ENCODE measurements around the gene USP13. TPM values are rescaled to one million over a fixed set of nuclear protein-coding genes. Genes with fewer than 3 reads are reported as not detected.

The USP13 gene
- total RNA-seq, 1 experiment from 2014 or later, result 14.8 TPM

GRCh38 chr3:179738998-179739397 is 86.2 kb downstream of the USP13 start:
- Histone ChIP-seq H3K9me2 (replicated peaks; ENCODE audit: low read length) (no peaks in the 10 kb centered on the region), H3K9me3 (ENCODE audit: low read length) (no peaks in the 10 kb centered on the region), H3K79me2 (ENCODE audit: low read length) (no peaks in the 10 kb centered on the region), H4K20me1 (ENCODE audit: low read length) (no peaks in the 10 kb centered on the region), H3K4me1 (ENCODE audit: insufficient read depth, low read length) (peaks cover 13% of the 10 kb centered on the region), H3K27me3 (ENCODE audit: low read length) (no peaks in the 10 kb centered on the region), H3K36me3 (ENCODE audit: low read depth, low read length) (peaks cover 4% of the 10 kb centered on the region; the same call in 1 of the 2 replicates), H3K4me2 (ENCODE audit: low read length) (no peak overlapping the region), H3F3A (ENCODE audit: low read length, unreplicated experiment) (no peaks in the 10 kb centered on the region), H3K9ac (ENCODE audit: low read length) (no peak overlapping the region), H3K4me3 (ENCODE audit: low read length) (no peak overlapping the region), H3K27ac (ENCODE audit: low read length) (no peak overlapping the region), H2AFZ (ENCODE audit: low read length) (no peak overlapping the region)
- no peak for TF ChIP-seq EZH2phosphoT487 (IDR thresholded peaks at IDR 0.05; ENCODE audit: borderline replicate concordance, low read length)
- CTCF ChIA-PET, result no interaction called here
- DNase-seq (no peak), ATAC-seq (no peak)
- BruUV-seq (replicated peaks), result no TSS peak
- intact Hi-C loops (cut with micrococcal nuclease), result no loop called here
- POLR2A ChIA-PET (ENCODE audit: unreplicated experiment), result no interaction called here

GRCh38 chr3:179739816-179740594 is 87.2 kb downstream of the USP13 start:
- Histone ChIP-seq H3K79me2 (ENCODE audit: low read length) (no peaks in the 10 kb centered on the region), H2AFZ (ENCODE audit: low read length) (no peak overlapping the region), H3K27ac (ENCODE audit: low read length) (no peak overlapping the region), H3K27me3 (ENCODE audit: low read length) (no peaks in the 10 kb centered on the region), H3K4me2 (ENCODE audit: low read length) (no peak overlapping the region), H4K20me1 (ENCODE audit: low read length) (no peaks in the 10 kb centered on the region), H3K9ac (ENCODE audit: low read length) (no peak overlapping the region), H3K9me2 (replicated peaks; ENCODE audit: low read length) (no peaks in the 10 kb centered on the region), H3K9me3 (ENCODE audit: low read length) (no peaks in the 10 kb centered on the region), H3K36me3 (ENCODE audit: low read depth, low read length) (peaks cover 4% of the 10 kb centered on the region; the same call in 1 of the 2 replicates), H3K4me1 (ENCODE audit: insufficient read depth, low read length) (peaks cover 5% of the 10 kb centered on the region; the same call in 1 of the 2 replicates), H3F3A (ENCODE audit: low read length, unreplicated experiment) (no peaks in the 10 kb centered on the region), H3K4me3 (ENCODE audit: low read length) (no peak overlapping the region)
- peak; percentile 68 for ATAC-seq
- CTCF ChIA-PET, result no interaction called here
- BruUV-seq (replicated peaks), result no TSS peak
- POLR2A ChIA-PET (ENCODE audit: unreplicated experiment), result no interaction called here
- intact Hi-C loops (cut with micrococcal nuclease), result no loop called here
- DNase-seq, result peak; percentile 7
- TF ChIP-seq EZH2 (IDR thresholded peaks at IDR 0.05; ENCODE audit: low read length, unreplicated experiment), result no peak
- TF ChIP-seq CTCF (conservative IDR thresholded peaks at IDR 0.05; ENCODE audit: low read depth, low read length), result no peak
- no peak for TF ChIP-seq EZH2phosphoT487 (IDR thresholded peaks at IDR 0.05; ENCODE audit: borderline replicate concordance, low read length)

GRCh38 chr3:179743913-179744312 is 91.1 kb downstream of the USP13 start:
- ChIA-PET POLR2A (ENCODE audit: unreplicated experiment) (no interaction called here), CTCF (no interaction called here)
- H3K4me1 ChIP-seq (ENCODE audit: insufficient read depth, low read length), result peaks cover 3% of the 10 kb centered on the region; the same call in 1 of the 2 replicates
- no peak overlapping the region for H3K4me2 ChIP-seq (ENCODE audit: low read length)
- TF ChIP-seq EZH2phosphoT487 (IDR thresholded peaks at IDR 0.05; ENCODE audit: borderline replicate concordance, low read length), result no peak
- TF ChIP-seq EZH2 (IDR thresholded peaks at IDR 0.05; ENCODE audit: low read length, unreplicated experiment), result no peak
- TF ChIP-seq CTCF (conservative IDR thresholded peaks at IDR 0.05; ENCODE audit: low read depth, low read length), result no peak
- intact Hi-C loops (cut with micrococcal nuclease), result no loop called here
- no peaks in the 10 kb centered on the region for H3K9me2 ChIP-seq (replicated peaks; ENCODE audit: low read length)
- H3F3A ChIP-seq (ENCODE audit: low read length, unreplicated experiment), result no peaks in the 10 kb centered on the region
- H3K4me3 ChIP-seq (ENCODE audit: low read length), result no peak overlapping the region
- H3K9me3 ChIP-seq (ENCODE audit: low read length), result no peaks in the 10 kb centered on the region
- no peak overlapping the region for H3K9ac ChIP-seq (ENCODE audit: low read length)
- no peaks in the 10 kb centered on the region for H4K20me1 ChIP-seq (ENCODE audit: low read length)
- DNase-seq (no peak), ATAC-seq (no peak)
- no peak overlapping the region for H3K27ac ChIP-seq (ENCODE audit: low read length)
- H3K27me3 ChIP-seq (ENCODE audit: low read length), result no peaks in the 10 kb centered on the region
- H3K79me2 ChIP-seq (ENCODE audit: low read length), result no peaks in the 10 kb centered on the region
- no TSS peak for BruUV-seq (replicated peaks)
- peaks cover 4% of the 10 kb centered on the region; the same call in 1 of the 2 replicates for H3K36me3 ChIP-seq (ENCODE audit: low read depth, low read length)
- no peak overlapping the region for H2AFZ ChIP-seq (ENCODE audit: low read length)

All from PC-3 (cell line).